T-helper 2 cell treated with Interferon-gamma antibody and Interleukin-4, amounts not matched to agents 100 ng/mL and 5 ng/mL, for 36 hours (primary cell): ENCODE results near the gene TRPM6. TPM values are rescaled to one million over a fixed set of nuclear protein-coding genes. Genes with fewer than 3 reads are reported as not detected.
"Not testable (repeated sequence)": the region's sequence is repeated elsewhere in the genome, so short reads cannot be mapped to it uniquely, and the experiment has no call there.

Experiments used
- intact Hi-C: fragments of 100-400 bp; cut with micrococcal nuclease; formaldehyde crosslinking; loops from one replicate; pipeline ENCODE4 v1.15.1; 2023
- total RNA-seq: library from RNA; stranded (reverse); gene quantifications from 2 replicates; pipeline ENCODE4 v1.2.3, GENCODE V29; 2022

Gene TRPM6, protein sequence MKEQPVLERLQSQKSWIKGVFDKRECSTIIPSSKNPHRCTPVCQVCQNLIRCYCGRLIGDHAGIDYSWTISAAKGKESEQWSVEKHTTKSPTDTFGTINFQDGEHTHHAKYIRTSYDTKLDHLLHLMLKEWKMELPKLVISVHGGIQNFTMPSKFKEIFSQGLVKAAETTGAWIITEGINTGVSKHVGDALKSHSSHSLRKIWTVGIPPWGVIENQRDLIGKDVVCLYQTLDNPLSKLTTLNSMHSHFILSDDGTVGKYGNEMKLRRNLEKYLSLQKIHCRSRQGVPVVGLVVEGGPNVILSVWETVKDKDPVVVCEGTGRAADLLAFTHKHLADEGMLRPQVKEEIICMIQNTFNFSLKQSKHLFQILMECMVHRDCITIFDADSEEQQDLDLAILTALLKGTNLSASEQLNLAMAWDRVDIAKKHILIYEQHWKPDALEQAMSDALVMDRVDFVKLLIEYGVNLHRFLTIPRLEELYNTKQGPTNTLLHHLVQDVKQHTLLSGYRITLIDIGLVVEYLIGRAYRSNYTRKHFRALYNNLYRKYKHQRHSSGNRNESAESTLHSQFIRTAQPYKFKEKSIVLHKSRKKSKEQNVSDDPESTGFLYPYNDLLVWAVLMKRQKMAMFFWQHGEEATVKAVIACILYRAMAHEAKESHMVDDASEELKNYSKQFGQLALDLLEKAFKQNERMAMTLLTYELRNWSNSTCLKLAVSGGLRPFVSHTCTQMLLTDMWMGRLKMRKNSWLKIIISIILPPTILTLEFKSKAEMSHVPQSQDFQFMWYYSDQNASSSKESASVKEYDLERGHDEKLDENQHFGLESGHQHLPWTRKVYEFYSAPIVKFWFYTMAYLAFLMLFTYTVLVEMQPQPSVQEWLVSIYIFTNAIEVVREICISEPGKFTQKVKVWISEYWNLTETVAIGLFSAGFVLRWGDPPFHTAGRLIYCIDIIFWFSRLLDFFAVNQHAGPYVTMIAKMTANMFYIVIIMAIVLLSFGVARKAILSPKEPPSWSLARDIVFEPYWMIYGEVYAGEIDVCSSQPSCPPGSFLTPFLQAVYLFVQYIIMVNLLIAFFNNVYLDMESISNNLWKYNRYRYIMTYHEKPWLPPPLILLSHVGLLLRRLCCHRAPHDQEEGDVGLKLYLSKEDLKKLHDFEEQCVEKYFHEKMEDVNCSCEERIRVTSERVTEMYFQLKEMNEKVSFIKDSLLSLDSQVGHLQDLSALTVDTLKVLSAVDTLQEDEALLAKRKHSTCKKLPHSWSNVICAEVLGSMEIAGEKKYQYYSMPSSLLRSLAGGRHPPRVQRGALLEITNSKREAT (N-terminal part only)
- total RNA-seq = 0.05 TPM in 1 of 2 replicates, not detected in the other

DNA sequence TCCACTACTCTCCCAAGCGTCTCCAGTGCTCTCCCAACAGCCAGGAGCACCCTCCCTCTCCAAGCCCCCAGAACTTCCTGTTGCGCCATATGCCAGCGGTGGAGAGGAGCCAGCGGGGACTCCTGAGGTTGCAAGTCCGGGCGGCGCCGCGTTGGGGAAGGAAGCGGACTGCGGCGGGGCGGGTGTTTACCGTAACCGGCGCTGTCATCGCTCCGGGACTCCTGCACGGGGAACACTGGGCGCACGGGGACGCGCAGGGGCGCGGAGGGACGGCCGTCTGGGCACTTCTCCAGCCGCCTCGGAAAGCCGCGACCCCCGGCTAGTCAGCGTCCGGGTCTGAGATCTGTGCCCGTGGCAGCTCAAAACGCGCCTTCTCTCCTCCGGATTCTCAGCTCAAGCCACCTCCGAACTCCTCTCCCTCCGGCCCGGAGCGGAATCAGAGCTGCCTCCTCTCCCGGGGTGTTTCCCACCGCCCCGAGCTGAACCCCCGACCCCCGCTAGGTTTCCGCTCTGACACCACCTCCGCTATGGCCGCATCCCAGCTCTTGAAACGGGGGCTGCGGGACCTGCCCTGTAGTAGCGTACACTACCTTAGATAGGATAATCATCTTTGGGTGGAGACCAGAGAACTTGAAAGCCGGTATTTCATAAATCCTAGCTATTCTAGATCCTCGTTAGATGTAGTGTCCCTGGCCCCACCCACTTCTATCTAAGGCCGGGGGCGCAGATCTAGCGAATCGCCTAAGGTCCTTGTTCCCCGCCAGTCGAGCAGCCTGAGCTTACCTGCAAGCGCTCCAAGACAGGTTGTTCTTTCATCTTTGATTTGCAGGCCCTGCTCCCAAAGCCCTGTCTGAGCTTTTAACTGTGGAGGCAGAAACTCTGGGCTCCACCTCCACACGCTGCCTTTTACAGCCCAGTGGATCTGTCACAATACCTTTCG, at the start of gene TRPM6:
Gene TRPM6, minus strand, starts transcription at position 881 of the 940 bp plus-strand sequence. Its CDS starts 65 bp downstream, at position 816.
- intact Hi-C loops = no loop called here

DNA sequence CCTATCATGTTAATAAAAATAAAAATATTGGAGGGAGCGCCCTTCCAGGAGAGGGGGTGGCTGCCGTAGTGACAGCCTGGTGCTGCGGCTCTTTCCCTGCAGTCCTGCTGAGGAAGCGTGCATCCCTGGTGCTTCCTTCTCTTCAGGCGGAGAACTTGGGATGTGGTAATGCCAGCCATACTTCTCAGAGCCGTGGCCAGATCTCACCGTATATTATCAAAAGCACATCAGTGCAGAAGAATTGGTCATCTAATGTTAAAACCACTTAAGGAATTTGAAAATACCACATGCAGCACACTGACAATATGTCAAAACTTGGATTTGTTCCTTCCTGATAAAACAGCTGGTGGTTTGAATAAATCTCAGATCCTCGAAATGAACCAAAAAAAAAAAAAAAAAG, 47.3 kb upstream of the TRPM6 start:
- intact Hi-C loops = no loop called here

DNA sequence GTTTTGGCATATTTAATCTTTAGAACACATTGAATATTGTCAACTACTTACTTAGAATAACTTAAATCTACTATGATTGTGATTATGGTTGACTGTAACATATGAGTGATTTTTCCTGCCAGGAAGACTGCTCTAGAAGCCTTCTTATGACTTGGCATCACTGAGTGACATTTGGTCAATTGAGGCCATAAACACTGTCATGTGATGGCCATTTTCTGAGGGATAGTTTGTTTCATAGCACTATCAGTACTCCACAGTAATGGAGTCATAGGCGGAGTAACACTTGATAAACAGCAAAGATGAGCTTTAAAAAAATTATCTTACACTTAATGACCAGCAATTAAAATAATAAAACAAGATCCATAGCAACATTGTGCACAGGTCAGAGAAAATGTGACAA, 34.0 kb upstream of the TRPM6 start:
- intact Hi-C loops = no loop called here

DNA sequence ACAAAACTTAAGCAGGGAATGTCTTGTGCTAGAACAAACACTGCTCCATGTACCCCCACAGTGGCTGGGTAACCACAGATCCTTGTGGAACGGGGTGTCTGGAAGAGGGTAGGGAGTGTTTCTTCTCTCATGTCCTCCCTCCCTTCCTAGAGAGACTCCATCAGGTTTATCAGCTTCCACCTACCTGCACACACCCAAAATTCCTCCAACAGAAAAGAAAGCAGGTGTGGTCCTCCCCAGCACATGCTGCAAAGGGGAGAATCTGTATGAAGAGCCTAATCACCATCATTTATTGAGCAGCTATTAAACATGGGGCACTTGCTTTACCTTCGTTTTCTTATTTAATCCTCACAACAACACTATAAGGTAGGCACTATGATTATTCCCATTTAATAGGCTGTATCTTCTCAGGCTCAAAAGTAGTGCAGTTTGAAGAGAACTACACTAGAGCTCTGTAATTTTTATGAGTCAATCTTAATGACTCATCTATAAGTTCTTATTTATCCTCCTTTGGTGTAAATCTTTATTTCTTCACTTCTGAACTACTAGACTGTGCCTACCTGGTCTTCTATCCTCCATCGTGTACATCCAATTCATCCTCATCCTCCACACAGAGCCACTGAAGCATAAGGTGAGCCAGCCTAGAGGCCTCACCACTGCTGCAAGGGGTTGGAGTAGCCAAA, 33.4 kb upstream of the TRPM6 start:
- intact Hi-C loops = no loop called here

DNA sequence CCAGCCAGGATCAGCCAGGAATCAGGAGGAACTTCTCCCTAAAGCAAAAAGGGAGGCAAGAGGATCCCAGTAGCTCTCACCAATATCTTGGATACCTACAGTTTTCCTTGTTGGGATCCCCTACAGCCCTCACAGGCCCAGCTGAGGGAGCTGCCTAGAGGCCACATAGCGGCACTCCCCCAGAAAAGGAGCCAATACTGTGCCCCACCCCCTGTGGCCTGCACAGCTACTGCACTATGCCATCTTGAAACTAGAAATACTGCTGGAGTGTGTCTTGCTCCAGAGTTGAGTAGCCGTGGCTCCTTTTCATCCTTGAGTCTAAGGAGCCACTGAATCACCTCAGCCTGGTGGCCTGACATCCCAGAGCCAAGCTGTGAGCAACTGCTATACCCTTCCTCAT, 22.3 kb upstream of the TRPM6 start:
- intact Hi-C loops = no loop called here

DNA sequence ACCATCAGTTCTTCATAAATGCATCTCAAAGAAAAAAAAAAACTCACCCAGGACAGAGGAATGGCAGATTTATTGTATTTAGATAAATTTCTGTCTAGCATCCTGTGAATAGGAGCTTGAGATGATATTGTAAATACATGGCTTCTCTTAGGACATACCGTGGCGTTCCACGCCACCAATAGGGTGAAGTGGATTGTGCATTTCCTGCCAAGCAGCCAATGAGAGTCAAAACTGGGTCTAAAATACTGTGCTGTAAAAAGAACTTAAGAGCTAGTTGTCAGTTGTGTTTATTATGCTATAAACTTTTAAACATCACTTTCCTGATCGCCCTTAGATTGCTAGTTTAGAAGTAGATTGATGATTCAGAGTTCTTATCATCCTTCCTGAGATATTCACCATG, 20.9 kb upstream of the TRPM6 start:
- intact Hi-C loops = no loop called here

DNA sequence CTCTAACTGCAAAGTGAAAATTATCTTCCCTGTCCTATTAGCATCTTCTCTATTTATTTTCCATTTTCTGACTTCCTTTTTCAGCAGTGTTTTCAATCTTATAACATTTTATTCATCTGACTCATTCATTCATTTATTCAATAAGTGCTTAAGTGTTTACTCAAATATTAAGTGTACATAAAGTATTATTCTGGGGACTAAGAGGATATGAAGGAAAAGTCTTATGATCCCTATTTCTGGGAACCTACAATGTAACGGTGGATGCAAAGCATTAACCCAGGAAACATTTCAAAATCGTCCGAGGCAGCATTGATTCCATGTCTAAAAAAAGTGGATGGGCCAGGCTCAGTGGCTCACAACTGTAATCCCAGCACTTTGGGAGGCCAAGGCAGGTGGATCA, 19.4 kb upstream of the TRPM6 start:
- intact Hi-C loops = no loop called here

DNA sequence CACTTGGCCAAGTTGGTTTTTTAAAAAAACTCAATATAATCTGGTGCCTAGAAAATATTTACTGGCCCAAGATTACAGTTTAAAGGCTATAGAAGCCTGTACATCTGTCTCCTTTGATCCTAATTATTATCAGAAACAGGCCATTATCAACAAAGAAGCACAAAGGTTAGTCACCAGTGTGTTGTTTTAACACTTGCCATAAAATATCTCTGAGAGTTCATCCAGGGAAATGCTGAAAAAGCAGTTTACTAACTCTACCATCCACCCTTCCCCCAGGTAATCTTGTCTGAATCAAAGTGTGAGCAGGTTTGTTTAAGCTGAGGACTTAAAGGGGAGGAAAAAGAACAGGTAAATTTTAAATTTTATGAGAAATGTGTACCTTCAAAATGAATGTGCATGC, 13.3 kb upstream of the TRPM6 start:
- intact Hi-C loops = no loop called here

DNA sequence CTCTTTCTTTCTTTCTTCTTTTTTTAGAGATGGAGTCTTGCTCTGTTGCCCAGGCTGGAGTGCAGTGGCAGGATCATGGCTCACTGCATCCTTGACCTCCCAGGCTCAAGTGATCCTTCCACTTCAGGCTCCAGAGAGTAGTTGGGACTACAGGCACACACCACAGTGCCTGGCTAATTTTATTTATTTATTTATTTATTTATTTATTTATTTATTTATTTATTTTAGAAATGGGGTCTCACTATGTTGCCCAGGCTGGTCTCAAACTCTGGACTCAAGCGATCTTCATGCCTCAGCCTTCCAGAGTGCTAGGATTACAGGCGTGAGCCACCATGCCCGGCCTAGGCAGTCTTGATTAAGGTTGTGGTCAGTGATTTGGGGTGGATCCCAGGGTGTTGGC, 728 bp upstream of the TRPM6 start:
- intact Hi-C loops = not testable (repeated sequence)

DNA sequence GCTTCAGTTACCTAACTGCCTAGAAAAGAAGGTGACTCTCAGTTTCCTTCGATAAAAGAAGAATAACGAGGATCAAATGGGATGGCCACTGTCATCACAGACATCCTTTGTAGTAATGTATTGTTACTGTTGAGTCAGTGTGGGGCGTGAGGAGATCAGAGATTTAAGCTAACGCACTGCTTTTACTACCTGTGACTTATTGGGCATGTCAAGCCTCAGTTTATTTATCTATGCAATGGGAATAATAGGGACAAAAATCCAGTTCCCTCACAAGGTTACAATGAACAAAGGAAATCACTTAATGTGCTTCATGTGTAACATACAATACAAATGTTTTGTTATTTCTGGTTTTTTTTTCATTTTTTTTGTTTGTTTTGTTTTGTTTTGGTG, 255 bp upstream of the TRPM6 start:
- intact Hi-C loops = no loop called here

DNA sequence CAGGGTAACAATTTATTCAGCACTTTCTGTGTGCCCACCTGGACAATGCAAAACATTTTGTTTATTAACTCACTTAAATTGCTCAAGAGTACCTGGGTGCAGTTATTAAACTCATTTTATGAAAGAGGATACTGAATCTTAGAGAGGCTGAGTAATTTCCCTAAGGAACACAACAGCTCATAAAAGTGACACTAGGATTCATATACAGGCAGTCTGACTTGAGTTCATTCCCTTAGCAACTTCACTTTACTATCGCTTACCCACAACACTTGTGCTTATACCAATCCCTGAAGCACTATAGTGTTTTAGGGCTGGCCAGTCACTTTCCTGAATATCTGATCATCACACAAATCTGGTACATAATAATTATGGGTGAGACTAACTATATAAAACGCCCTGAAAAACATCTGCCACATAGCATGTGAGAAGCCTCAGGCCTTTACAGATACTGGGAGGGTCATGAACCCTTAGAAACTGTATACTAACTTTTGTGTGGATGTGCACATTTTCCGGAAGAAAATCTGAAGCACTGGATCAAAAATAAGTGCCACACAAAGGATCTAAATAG, 11.3 kb downstream of the TRPM6 start:
- intact Hi-C loops = no loop called here

DNA sequence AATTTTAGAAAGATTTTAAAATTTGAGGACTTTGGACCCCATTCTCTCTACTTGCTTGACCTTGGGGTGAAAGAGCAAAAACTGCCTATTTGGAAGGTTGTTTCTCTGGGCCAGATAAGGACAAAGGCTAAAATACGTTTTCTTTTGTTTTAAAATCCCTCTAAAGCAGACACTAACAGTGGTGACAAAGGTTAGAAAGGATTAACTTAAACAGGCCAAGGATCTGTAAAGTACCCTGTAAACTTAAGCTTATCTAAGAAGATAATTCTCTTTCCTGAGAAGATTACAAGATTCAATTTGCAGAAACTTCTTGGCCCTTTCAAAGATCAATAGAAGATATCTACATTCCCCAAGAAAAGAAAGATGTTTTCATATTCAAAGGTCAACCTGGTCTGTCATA, 12.1 kb downstream of the TRPM6 start:
- intact Hi-C loops = no loop called here

DNA sequence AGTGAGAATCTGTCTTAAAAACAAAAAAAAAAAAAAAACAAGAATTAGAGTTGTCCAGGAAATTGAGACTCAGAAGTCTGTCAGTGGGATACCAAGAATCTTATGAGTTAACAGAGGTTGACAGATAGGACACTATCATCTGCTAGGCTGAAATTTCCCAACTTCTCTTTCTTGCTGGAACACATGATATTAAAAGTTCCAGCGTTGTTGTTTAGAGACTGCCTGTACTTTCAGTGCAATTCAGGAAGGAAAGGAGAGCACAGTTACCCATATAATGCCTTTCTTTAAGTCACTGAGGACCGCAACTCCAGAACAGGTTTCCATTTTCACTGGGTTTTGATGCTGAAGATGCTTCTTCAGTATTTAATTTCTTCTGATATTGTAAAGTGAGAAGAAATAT, 13.5 kb downstream of the TRPM6 start:
- intact Hi-C loops = no loop called here

DNA sequence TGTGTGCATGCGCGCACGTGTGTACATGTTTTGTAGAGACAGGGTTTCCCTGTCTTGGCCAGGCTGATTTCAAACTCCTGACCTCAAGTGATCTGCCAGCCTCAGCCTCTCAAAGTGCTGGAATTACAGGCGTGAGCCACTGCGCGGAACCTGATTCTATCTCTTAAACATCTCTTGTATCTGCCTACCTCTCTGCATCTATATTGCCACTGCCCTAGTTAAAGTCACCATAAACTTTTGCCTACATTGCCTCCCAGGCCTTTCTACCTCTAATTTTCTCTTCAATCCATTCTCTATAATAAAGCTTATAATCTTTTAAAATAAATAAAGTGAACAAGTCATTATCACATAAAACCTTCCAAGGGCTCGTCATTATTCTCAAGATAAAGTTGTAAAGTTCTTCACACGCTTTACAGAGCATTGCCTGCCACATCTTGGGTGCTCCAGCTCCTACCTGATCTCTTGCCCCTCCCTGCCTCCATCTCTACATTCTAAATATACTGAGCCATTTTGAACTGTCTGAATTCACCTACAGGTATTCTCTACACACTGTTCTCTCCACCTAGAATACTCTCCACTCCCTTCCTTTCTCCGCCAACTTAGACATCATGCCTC, 15.0 kb downstream of the TRPM6 start:
- intact Hi-C loops = no loop called here

DNA sequence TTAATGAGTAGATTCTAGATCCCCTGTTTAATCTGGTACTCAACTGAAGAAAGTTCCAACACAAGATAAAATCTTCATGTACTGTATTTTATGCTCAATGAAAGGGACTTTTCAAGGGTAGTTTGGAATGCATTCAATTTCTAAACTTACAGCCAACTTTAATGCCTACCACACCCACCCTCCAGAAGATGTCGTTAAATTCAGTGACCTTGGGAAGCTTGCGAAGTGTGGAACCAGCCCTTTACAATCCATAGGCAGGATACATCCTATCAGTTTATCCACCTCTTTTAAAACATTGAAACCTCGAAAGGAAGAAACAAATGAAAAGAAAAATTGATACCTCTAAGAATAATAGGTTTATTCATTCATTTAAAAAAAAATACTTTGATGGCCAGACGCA, 20.2 kb downstream of the TRPM6 start:
- intact Hi-C loops = no loop called here

DNA sequence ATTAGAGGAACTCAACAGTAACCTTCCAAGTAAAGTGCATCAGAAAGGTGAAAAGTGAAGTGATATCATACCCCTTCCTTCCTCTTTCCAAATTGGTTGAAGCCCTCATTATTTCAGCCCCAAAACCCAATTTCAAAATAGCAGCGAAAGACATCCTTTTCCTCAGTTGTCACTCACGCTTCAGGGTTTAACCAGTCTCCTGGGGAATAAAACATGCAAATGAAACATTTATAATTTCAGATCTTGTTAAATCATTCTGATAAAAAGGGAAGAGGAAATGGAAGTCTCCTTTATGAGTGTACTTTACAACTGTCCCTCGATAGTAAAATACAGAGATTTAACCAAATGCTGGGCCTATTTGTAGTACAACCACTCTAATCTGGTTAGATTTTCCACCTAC, 22.5 kb downstream of the TRPM6 start:
- intact Hi-C loops = no loop called here

DNA sequence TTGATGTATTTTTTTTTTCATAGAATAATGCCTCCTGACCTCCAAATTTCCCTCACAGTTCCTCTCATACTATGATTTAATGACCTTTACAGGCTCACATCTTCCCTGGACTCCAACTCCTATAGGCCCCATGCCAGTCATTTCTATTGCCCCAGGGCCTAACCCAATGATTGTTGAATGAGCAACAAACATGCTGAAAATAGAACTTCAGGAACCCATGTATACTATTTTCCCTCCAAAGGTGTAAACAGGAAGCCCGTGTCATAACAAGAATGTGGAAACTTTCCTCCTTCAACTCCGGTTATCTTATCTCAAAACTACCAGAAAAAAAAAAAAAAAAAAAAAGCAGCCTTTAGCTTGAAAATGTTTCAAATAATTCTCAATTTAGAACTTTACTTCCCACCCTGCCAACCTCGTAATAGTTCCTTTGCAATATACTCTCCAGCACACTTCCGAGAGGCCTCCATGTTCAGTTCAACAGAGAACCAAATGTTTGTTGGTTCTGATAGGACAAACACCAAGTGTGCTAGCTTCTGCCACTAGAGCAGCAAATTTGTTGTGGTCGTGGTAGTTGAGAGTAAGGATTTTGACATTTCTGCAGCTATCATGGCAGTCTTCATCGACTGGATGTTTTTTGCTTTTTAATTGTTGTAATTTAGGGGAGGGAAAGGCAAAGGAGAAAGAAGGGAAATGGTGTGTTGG, 25.8 kb downstream of the TRPM6 start:
- intact Hi-C loops = no loop called here

DNA sequence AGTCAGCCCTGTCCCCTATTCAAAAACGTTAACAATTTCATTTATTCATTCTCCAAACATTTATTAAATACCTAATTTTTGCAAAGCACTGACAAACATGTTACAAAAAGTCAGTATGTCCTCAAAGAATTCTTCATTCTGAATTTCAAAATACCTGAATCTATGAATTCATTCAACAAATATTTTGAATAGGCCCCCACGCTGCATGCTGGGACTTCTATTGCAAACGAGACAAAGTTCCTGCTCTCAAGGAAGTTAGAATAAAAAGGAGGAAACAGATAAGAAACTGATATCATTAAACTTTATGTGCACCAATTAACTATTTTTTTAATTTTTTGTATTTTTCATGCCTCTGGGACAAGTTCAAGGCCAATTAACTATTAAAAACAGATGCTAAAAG, 26.6 kb downstream of the TRPM6 start:
- intact Hi-C loops = no loop called here

DNA sequence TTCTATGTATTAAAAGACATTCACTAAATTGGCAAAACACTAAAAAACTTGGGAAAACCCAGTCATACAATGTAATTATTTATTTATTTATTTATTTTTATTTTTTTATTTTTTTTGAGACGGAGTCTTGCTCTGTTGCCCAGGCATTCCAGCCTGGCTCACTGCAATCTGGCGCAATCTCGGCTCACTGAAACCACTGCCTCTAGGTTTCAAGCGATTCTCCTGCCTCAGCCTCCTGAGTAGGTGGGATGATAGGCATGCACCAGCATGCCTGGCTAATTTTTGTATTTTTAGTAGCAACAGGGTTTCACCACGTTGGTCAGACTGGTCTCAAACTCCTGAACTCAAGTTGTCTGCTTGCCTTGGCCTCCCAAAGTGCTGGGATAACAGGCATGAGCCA, 27.5 kb downstream of the TRPM6 start:
- intact Hi-C loops = not testable (repeated sequence)
